22Rv1 (cell line): ENCODE measurements around the gene FAM3D.

Source experiments
- CTCF ChIP-seq: fragments of 450-650 bp; IDR thresholded peaks from 2 replicates; pipeline ENCODE4 v1.5.1; 2017; ENCODE audit warnings: mild to moderate bottlenecking
- ZFX ChIP-seq: fragments of 450-650 bp; IDR thresholded peaks from 2 replicates; pipeline ENCODE4 v1.6.1; 2017; ENCODE audit warnings: antibody characterized with exemption, borderline replicate concordance

GRCh38 chr3:58666683-58667082 lies at the start of gene FAM3D:
- TF ChIP-seq CTCF, result no peak
- TF ChIP-seq ZFX, result no peak
